SIG-M5 (cell line): ENCODE data around the gene ADGRG6.

Experiments used
- DNase-seq: peaks from one replicate; lab custom pipeline; 2025; lab: John Stamatoyannopoulos, UW

ADGRG6 gene

GRCh38 chr6:142322066-142322465 is 20.3 kb downstream of the ADGRG6 start:
- no peak for DNase-seq

- no peak for DNase-seq
These were observed 20.8 kb downstream of the ADGRG6 start for GRCh38 chr6:142322504-142323198.

- DNase-seq = no peak
These were observed 21.6 kb downstream of the ADGRG6 start for GRCh38 chr6:142323377-142323776.

- DNase-seq = no peak
These were observed 22.3 kb downstream of the ADGRG6 start for GRCh38 chr6:142324111-142324510.

GRCh38 chr6:142325111-142325510 is 23.3 kb downstream of the ADGRG6 start:
- DNase-seq = no peak

GRCh38 chr6:142326540-142326939 is 24.7 kb downstream of the ADGRG6 start:
- no peak for DNase-seq

- DNase-seq = no peak
These were observed 26.3 kb downstream of the ADGRG6 start for GRCh38 chr6:142328070-142328469.

GRCh38 chr6:142329486-142330113 is 27.8 kb downstream of the ADGRG6 start:
- DNase-seq = no peak

- no peak for DNase-seq
These were observed 29.3 kb downstream of the ADGRG6 start for GRCh38 chr6:142331075-142331551.

GRCh38 chr6:142331601-142332000 is 29.8 kb downstream of the ADGRG6 start:
- no peak for DNase-seq

GRCh38 chr6:142332393-142333098 is 30.7 kb downstream of the ADGRG6 start:
- no peak for DNase-seq

GRCh38 chr6:142333431-142333830 is 31.6 kb downstream of the ADGRG6 start:
- no peak for DNase-seq

- DNase-seq = no peak
These were observed 32.5 kb downstream of the ADGRG6 start for GRCh38 chr6:142334294-142334693.

GRCh38 chr6:142335415-142335814 is 33.6 kb downstream of the ADGRG6 start:
- no peak for DNase-seq

- DNase-seq = no peak
These were observed 34.4 kb downstream of the ADGRG6 start for GRCh38 chr6:142336183-142336582.

- no peak for DNase-seq
These were observed 35.0 kb downstream of the ADGRG6 start for GRCh38 chr6:142336787-142337186.

- no peak for DNase-seq
These were observed 37.3 kb downstream of the ADGRG6 start for GRCh38 chr6:142339113-142339512.

GRCh38 chr6:142339968-142340658 is 38.3 kb downstream of the ADGRG6 start:
- DNase-seq = no peak

GRCh38 chr6:142341855-142342330 is 40.1 kb downstream of the ADGRG6 start:
- DNase-seq = no peak

- no peak for DNase-seq
These were observed 41.2 kb downstream of the ADGRG6 start for GRCh38 chr6:142342986-142343385.

- no peak for DNase-seq
These were observed 42.1 kb downstream of the ADGRG6 start for GRCh38 chr6:142343938-142344337.

- DNase-seq = no peak
These were observed 43.5 kb downstream of the ADGRG6 start for GRCh38 chr6:142345261-142345660.
